WTC11 (cell line): ENCODE data around the gene SLC7A6OS. TPM values are rescaled to one million over a fixed set of nuclear protein-coding genes. Genes with fewer than 3 reads are reported as not detected.

Source experiments
- ATAC-seq: fragments of 200-7000 bp; cut with Tn5 transposase; 2 replicates; pipeline ENCODE4 v1.10.0; 2021; ENCODE audit warnings: mild to moderate bottlenecking, moderate library complexity
- CTCF ChIA-PET: fragments of 300-600 bp; sonication (Branson Sonifier 250); formaldehyde crosslinking; loops from one replicate; lab custom pipeline; 2021; ENCODE audit warnings: antibody characterized with exemption; lab: Charles Lee
- POLR2A ChIA-PET: fragments of 350-600 bp; sonication (Branson Sonifier 250); formaldehyde crosslinking; loops from one replicate; lab custom pipeline; 2021; ENCODE audit warnings: antibody characterized with exemption; lab: Charles Lee
- DNase-seq: peaks from one replicate; pipeline ENCODE4 v3.0.0; 2021; ENCODE audit warnings: low spot score
- H3K27ac Mint-ChIP-seq: 2 replicates; pipeline ENCODE4 v1.8.0; 2021; ENCODE audit warnings: mixed read lengths
- H3K27me3 Mint-ChIP-seq: 2 replicates; pipeline ENCODE4 v1.8.0; 2021; ENCODE audit warnings: low read depth, mild to moderate bottlenecking, moderate library complexity, mixed read lengths
- H3K36me3 Mint-ChIP-seq: 2 replicates; pipeline ENCODE4 v1.8.0; 2021; ENCODE audit warnings: mixed read lengths
- H3K4me1 Mint-ChIP-seq: 2 replicates; pipeline ENCODE4 v1.8.0; 2022; ENCODE audit warnings: mixed read lengths
- H3K4me3 Mint-ChIP-seq: 2 replicates; pipeline ENCODE4 v1.8.0; 2021; ENCODE audit warnings: mild to moderate bottlenecking, moderate library complexity, mixed read lengths
- H3K9me3 Mint-ChIP-seq: 2 replicates; pipeline ENCODE4 v1.8.0; 2021; ENCODE audit warnings: mixed read lengths
- ETV6 ChIP-seq: sonication (generic); formaldehyde crosslinking; IDR thresholded peaks from 2 replicates; pipeline ENCODE4 v1.8.1; 2022; ENCODE audit warnings: mild to moderate bottlenecking, missing genetic modification reagents
- HMGA2 ChIP-seq: fragments of 250-450 bp; sonication (Bioruptor Pico); IDR thresholded peaks from 2 replicates; pipeline ENCODE4 v1.4.0; 2021; ENCODE audit warnings: mild to moderate bottlenecking, moderate library complexity
- NFYB ChIP-seq: sonication (generic); formaldehyde crosslinking; conservative IDR thresholded peaks from 2 replicates; pipeline ENCODE4 v1.8.0; 2022; ENCODE audit warnings: low read depth, missing genetic modification reagents
- SOX15 ChIP-seq: fragments of 250-450 bp; sonication (Bioruptor Pico); IDR thresholded peaks from 2 replicates; pipeline ENCODE4 v1.9.0; 2021; ENCODE audit warnings: mild to moderate bottlenecking
- TP53 ChIP-seq: sonication (generic); formaldehyde crosslinking; IDR thresholded peaks from 2 replicates; pipeline ENCODE4 v1.8.1; 2023; ENCODE audit warnings: mild to moderate bottlenecking, missing genetic modification reagents
- ZBTB21 ChIP-seq: sonication (generic); formaldehyde crosslinking; IDR thresholded peaks from 2 replicates; pipeline ENCODE4 v1.8.1; 2023; ENCODE audit warnings: mild to moderate bottlenecking, missing genetic modification reagents, borderline replicate concordance
- ZNF121 ChIP-seq: sonication (generic); formaldehyde crosslinking; IDR thresholded peaks from 2 replicates; pipeline ENCODE4 v1.8.0; 2023; ENCODE audit warnings: missing genetic modification reagents
- ZNF317 ChIP-seq: sonication (generic); formaldehyde crosslinking; IDR thresholded peaks from 2 replicates; pipeline ENCODE4 v1.8.1; 2023; ENCODE audit warnings: low read depth, mild to moderate bottlenecking, moderate library complexity, missing genetic modification reagents, borderline replicate concordance
- ZNF671 ChIP-seq: fragments of 250-450 bp; sonication (Bioruptor Pico); IDR thresholded peaks from 2 replicates; pipeline ENCODE4 v1.8.0; 2021; ENCODE audit warnings: mild to moderate bottlenecking
- total RNA-seq: library from RNA; stranded (reverse); gene quantifications from 3 replicates; pipeline ENCODE4 v1.2.3, GENCODE V29; 2021
- TF ChIP-seq, protein P1 (sequence below): fragments of 250-450 bp; sonication (Bioruptor Pico); IDR thresholded peaks from 2 replicates; pipeline ENCODE4 v2.1.2; 2022; ENCODE audit warnings: mild to moderate bottlenecking, moderate library complexity
- TF ChIP-seq, protein P2 (sequence below): sonication (generic); formaldehyde crosslinking; conservative IDR thresholded peaks from 2 replicates; pipeline ENCODE4 v1.8.1; 2022; ENCODE audit warnings: mild to moderate bottlenecking, missing genetic modification reagents
- TF ChIP-seq, protein P3 (sequence below): fragments of 200-600 bp; IDR thresholded peaks from 2 replicates; pipeline ENCODE4 v1.8.0; 2022; ENCODE audit warnings: antibody characterized with exemption
- TF ChIP-seq, protein P4 (sequence below): sonication (generic); formaldehyde crosslinking; IDR thresholded peaks from 2 replicates; pipeline ENCODE4 v1.8.0; 2022; ENCODE audit warnings: missing genetic modification reagents
- TF ChIP-seq, protein P5 (sequence below): sonication (generic); formaldehyde crosslinking; IDR thresholded peaks from 2 replicates; pipeline ENCODE4 v1.8.1; 2022; ENCODE audit warnings: low read depth, missing genetic modification reagents, borderline replicate concordance

Gene SLC7A6OS
- total RNA-seq, 1 experiment from 2014 or later, result 22.6 TPM

DNA sequence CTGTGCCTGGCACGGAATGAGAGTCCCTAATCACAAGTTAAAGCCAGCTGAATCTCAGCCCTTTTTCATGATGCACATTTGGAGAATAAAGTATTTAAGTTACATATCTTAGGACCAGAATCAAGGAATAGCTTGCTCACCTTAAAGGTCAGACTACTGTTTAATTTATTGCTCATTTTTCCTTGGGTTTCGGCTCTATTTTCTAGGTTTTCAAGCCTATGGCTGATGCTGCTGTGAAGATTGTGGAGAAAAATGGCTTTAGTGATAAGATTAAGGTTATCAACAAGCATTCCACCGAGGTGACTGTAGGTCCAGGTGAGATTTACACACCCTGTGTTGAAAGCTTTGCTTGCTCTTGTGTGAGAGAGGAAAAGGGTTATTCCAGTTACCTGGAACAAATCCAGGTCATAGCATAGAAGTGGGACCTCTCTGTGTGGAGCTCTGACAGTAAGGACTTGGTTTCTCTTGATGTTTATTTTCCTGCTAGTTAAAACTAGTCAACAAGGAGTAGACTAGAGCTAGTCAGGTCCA, 18.2 kb upstream of the SLC7A6OS start (continued):
- TF ChIP-seq ETV6 (CRISPR knock-in tag), result no peak
- TF ChIP-seq, protein P1, sequence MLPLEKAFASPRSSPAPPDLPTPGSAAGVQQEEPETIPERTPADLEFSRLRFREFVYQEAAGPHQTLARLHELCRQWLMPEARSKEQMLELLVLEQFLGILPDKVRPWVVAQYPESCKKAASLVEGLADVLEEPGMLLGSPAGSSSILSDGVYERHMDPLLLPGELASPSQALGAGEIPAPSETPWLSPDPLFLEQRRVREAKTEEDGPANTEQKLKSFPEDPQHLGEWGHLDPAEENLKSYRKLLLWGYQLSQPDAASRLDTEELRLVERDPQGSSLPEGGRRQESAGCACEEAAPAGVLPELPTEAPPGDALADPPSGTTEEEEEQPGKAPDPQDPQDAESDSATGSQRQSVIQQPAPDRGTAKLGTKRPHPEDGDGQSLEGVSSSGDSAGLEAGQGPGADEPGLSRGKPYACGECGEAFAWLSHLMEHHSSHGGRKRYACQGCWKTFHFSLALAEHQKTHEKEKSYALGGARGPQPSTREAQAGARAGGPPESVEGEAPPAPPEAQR (CRISPR knock-in tag), result no peak
- TF ChIP-seq ZBTB21 (CRISPR knock-in tag), result no peak
- TF ChIP-seq ZNF121 (CRISPR knock-in tag), result no peak
- TF ChIP-seq, protein P2, sequence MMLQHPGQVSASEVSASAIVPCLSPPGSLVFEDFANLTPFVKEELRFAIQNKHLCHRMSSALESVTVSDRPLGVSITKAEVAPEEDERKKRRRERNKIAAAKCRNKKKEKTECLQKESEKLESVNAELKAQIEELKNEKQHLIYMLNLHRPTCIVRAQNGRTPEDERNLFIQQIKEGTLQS (CRISPR knock-in tag), result no peak
- no peak for TF ChIP-seq ZNF671 (CRISPR knock-in tag)
- TF ChIP-seq HMGA2 (CRISPR knock-in tag), result no peak
- TF ChIP-seq TP53 (CRISPR knock-in tag), result no peak
- no peak for TF ChIP-seq NFYB (CRISPR knock-in tag)
- TF ChIP-seq, protein P3, sequence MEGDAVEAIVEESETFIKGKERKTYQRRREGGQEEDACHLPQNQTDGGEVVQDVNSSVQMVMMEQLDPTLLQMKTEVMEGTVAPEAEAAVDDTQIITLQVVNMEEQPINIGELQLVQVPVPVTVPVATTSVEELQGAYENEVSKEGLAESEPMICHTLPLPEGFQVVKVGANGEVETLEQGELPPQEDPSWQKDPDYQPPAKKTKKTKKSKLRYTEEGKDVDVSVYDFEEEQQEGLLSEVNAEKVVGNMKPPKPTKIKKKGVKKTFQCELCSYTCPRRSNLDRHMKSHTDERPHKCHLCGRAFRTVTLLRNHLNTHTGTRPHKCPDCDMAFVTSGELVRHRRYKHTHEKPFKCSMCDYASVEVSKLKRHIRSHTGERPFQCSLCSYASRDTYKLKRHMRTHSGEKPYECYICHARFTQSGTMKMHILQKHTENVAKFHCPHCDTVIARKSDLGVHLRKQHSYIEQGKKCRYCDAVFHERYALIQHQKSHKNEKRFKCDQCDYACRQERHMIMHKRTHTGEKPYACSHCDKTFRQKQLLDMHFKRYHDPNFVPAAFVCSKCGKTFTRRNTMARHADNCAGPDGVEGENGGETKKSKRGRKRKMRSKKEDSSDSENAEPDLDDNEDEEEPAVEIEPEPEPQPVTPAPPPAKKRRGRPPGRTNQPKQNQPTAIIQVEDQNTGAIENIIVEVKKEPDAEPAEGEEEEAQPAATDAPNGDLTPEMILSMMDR, result no peak; the same call in 1 of the 2 replicates
- no peak for TF ChIP-seq SOX15 (CRISPR knock-in tag)
- TF ChIP-seq, protein P4, sequence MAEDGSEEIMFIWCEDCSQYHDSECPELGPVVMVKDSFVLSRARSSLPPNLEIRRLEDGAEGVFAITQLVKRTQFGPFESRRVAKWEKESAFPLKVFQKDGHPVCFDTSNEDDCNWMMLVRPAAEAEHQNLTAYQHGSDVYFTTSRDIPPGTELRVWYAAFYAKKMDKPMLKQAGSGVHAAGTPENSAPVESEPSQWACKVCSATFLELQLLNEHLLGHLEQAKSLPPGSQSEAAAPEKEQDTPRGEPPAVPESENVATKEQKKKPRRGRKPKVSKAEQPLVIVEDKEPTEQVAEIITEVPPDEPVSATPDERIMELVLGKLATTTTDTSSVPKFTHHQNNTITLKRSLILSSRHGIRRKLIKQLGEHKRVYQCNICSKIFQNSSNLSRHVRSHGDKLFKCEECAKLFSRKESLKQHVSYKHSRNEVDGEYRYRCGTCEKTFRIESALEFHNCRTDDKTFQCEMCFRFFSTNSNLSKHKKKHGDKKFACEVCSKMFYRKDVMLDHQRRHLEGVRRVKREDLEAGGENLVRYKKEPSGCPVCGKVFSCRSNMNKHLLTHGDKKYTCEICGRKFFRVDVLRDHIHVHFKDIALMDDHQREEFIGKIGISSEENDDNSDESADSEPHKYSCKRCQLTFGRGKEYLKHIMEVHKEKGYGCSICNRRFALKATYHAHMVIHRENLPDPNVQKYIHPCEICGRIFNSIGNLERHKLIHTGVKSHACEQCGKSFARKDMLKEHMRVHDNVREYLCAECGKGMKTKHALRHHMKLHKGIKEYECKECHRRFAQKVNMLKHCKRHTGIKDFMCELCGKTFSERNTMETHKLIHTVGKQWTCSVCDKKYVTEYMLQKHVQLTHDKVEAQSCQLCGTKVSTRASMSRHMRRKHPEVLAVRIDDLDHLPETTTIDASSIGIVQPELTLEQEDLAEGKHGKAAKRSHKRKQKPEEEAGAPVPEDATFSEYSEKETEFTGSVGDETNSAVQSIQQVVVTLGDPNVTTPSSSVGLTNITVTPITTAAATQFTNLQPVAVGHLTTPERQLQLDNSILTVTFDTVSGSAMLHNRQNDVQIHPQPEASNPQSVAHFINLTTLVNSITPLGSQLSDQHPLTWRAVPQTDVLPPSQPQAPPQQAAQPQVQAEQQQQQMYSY (CRISPR knock-in tag), result no peak
- TF ChIP-seq, protein P5, sequence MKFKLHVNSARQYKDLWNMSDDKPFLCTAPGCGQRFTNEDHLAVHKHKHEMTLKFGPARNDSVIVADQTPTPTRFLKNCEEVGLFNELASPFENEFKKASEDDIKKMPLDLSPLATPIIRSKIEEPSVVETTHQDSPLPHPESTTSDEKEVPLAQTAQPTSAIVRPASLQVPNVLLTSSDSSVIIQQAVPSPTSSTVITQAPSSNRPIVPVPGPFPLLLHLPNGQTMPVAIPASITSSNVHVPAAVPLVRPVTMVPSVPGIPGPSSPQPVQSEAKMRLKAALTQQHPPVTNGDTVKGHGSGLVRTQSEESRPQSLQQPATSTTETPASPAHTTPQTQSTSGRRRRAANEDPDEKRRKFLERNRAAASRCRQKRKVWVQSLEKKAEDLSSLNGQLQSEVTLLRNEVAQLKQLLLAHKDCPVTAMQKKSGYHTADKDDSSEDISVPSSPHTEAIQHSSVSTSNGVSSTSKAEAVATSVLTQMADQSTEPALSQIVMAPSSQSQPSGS, result no peak

DNA sequence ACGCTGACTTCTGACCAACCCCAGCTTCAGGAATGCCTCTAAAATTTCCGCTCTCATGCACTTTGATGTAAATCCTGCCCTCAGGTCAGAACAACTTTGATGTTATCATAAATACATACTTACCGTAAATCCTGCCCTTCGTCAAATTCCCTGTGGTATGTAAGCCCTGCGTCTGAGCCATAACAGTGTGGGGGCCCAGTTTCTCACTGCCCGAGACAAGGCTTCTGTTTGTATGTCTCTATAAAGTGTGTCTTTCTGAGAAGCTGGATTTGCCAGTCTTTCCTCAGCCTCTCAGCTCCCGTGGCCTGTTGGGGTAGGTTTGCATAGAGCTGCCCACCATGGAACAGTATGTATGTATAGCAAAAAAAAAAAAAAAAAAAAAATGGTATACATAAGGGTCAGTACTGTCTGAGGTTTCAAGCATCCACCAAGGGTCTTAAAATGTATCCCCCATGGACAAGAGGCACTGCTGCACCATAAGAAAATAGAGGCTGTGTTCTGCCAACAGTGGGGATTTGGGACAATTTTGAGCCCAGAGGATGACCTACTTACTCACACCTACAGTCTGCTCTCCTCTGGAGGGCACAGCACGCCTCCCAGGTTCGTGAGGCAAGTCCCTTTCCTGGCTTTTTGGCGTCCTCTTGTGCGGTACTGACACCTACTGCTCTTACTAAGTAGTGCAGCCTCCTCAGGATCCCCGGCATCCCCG, 17.6 kb upstream of the SLC7A6OS start:
- DNase-seq (peak; percentile 84), ATAC-seq (peak; percentile 100)
- H3K27me3 Mint-ChIP-seq, result no peaks in the 10 kb centered on the region
- H3K27ac Mint-ChIP-seq, result peak overlapping the region; percentile 80
- H3K4me1 Mint-ChIP-seq, result no peaks in the 10 kb centered on the region; the same call in 1 of the 2 replicates
- H3K9me3 Mint-ChIP-seq, result no peaks in the 10 kb centered on the region
- peaks cover 17% of the 10 kb centered on the region for H3K36me3 Mint-ChIP-seq
- ChIA-PET CTCF (interaction anchor here (0.5 to 3.7 kb wide), 11 partner anchors 16 to 193 kb away, joined by 3 to 74 read pairs (median 3); partner anchors contain the start of genes PLA2G15 and SLC7A6), POLR2A (interaction anchor here (1.8 kb wide), 1 partner anchor 17 kb away, joined by 5 read pairs; the partner anchor contains the start of genes PRMT7 and SLC7A6OS)
- TF ChIP-seq, protein P3, result peak; percentile 76
- no peak for TF ChIP-seq ZNF317
- TF ChIP-seq, protein P4 (CRISPR knock-in tag), result 0 out of 2 replicates have a peak, but pooled peaks have one; percentile 25
- no peak overlapping the region for H3K4me3 Mint-ChIP-seq
